GM18951 (cell line): ENCODE results near the gene IL17RB.

Experiments
- POLR2A ChIP-seq: IDR thresholded peaks from 4 replicates; pipeline ENCODE4 v1.6.1; 2011; ENCODE audit warnings: mild to moderate bottlenecking; ENCODE audit not compliant: insufficient read length, insufficient read depth; ENCODE audit errors: extremely low read depth
- in situ Hi-C: fragments of 300-500 bp; cut with MboI; formaldehyde crosslinking; loops from one replicate; pipeline ENCODE4 v1.12.0; 2022; ENCODE audit warnings: low sequenced_read_pairs, mixed read lengths, inconsistent platforms; ENCODE audit not compliant: unreplicated experiment

IL17RB gene, protein sequence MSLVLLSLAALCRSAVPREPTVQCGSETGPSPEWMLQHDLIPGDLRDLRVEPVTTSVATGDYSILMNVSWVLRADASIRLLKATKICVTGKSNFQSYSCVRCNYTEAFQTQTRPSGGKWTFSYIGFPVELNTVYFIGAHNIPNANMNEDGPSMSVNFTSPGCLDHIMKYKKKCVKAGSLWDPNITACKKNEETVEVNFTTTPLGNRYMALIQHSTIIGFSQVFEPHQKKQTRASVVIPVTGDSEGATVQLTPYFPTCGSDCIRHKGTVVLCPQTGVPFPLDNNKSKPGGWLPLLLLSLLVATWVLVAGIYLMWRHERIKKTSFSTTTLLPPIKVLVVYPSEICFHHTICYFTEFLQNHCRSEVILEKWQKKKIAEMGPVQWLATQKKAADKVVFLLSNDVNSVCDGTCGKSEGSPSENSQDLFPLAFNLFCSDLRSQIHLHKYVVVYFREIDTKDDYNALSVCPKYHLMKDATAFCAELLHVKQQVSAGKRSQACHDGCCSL

DNA sequence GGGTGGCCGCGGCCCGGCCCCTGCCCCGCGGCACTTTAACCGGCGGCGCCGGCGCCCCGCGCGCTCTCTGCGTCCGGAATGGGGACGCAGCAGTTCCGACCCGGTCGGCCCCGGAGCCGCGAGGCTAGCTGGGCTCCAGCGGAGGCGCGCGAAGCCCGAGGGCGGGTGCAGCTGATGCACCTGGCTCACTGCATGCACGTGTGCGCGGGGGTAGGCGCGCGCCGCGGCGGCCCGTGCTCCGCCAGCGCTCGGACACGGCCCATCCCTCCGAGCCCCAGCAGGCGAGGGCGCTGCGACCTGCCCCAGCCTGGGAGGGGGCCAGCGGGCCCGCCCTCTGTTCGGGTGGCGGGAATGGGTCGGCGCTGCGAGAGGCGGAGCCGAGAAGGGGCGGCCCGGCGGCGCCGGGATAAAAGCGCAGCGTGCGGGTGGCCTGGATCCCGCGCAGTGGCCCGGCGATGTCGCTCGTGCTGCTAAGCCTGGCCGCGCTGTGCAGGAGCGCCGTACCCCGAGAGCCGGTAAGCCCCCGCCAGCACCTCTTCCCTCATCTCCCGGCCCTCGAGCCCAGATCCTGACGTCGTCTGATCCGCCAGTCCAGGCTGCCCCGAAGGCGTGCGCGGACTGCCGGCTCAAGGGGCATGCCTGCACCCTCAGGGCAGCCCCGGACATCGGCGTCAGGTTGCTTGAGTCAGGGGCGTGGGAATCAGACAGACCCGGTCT lies at the start of gene IL17RB, which contains the start of gene CHDH:
Gene IL17RB (plus strand): TSS at position 435 of the 717 bp plus-strand sequence. CDS start 21 bp downstream, at position 456.
Gene CHDH (minus strand): TSS at position 286 of the 717 bp plus-strand sequence. CDS start 22,411 bp downstream, outside the sequence.
- in situ Hi-C loops, result no loop called here

DNA sequence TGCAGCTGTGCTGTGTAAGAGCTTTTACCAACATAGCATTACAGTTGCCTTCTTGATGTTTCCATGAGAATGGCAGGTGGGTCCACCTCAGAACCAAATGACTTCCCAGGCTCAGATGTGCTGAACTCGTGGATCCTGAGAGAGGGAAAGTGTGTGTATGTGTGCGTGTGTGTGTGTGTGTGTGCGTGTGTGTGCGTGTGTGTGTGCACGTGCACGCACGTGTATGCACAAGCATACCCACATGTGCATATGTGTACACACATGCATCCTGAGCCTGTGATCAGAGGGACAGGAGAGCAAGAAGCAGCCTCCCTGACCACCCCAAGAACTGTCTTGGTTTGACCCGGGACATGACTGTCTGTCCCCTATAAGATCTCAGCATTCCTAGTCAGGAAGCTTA lies 48.2 kb upstream of the IL17RB start:
- in situ Hi-C loops, result no loop called here
- no peak for TF ChIP-seq POLR2A

More for the DNA sequence above, at the start of gene IL17RB, which contains the start of gene CHDH:
- TF ChIP-seq POLR2A, result peak; percentile 86

DNA sequence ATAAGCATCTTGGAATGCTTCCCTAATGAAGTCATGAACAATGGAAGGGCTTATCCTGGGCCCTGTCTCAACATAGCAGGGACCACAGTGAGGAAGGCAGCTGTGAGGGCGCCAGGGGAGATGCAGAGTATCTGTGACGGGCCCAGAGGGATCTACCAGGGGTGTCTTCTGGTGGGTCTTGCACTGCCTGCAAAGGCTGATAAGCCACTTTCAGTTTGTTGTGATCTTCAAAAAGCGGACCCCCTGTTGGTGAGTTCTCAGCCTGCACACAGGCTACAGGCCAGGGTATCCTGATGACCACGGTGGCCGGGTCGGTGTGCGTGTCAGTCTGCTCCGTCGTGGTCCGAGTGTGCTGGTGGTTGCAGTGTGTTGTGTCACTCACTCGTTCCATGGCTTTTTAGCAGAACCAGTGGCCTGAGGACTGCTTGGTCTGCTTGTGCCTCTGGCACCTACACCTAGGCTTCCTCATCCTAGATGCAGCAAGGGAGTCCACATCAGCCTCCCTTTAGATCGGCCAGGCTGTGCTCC lies 47.0 kb upstream of the IL17RB start:
- no peak for TF ChIP-seq POLR2A
- in situ Hi-C loops, result no loop called here

DNA sequence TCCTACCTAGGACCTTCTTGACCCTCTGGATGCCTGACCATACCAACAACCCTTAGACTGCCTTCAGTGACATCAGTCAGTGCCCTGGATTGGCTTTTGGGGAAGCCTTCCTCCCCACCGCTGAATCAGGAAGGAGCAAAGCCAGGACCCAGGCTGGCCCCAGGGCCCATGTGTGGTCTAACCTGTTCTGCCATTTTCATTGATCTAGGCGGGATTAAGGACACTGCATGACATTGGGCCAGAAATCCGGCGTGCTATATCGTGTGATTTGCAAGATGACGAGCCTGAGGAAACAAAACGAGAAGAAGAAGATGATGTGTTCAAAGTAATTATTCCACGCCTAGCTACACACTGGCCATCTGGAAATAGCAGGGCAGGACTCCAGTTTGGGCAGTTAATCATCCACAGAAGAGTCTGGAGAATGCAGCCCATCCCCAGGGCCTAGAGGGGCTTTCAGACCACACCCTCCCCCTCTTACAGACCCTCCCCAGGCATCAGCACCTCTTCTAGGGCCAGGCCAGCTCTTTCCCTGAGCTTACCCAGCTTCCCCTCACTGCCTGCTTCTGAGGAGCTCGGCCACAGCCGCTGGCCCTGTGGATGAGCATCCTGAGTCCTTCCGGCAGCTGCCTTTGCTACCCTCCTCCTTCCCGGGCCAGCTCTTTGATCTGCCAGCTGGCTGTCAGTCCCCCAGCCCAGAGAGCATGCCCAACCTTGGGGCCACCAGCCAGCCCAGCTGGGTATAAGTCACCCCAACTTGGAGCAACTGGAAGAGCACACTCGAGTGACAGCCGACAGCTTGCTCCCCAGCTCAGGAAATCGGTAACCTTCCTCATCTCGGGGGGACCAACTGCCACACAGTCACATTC lies 46.1 kb upstream of the IL17RB start:
- in situ Hi-C loops, result no loop called here
- TF ChIP-seq POLR2A, result no peak

DNA sequence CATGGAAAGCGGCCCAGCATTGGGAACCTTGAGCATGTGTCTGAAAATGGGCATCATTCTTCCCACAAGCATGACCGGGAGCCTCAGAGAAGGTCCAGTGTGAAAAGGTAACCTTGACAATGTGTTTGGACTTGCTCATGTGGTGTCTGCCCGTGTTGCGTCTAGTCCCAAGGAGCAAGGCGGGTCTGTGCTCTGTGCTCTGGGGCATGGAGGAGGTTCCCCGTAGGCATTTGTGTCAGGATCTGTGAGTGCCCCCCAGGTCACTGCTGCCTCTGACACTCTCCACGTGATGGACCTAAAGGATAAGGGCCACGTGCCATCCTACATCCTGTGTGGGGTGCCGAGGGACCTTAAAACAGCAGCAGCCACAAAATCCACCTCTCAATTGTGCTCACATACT lies 45.0 kb upstream of the IL17RB start:
- in situ Hi-C loops, result no loop called here
- no peak for TF ChIP-seq POLR2A

DNA sequence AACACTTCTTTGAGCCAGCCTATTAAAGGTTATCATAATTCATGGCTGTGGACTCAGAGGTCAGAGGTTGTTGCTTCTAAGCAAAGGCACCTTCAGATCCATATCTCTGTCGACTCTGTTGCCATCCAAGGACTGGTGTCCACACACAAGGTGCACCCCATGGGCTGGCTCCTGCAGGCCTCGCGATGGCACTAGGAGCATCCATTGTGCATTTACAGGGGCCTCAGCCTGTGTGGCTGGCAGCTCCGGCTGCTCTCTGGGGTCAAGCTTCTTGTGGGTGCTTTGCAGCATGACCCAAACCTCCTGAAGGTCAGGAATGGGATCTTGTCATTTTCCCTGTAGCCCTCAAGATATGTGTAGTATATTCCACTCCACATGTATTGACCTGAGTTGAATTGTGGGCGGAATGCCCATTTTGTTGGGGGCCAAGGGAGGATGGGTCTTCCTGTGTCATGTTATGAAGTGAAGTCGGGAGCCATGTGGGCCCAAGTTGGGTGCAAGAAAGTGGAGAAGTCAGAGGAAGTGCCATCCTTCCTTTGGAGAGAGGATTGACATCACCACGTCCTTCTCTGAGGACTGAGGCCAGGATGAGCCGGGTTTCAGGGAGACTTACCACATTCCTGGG lies 44.0 kb upstream of the IL17RB start:
- in situ Hi-C loops, result no loop called here

DNA sequence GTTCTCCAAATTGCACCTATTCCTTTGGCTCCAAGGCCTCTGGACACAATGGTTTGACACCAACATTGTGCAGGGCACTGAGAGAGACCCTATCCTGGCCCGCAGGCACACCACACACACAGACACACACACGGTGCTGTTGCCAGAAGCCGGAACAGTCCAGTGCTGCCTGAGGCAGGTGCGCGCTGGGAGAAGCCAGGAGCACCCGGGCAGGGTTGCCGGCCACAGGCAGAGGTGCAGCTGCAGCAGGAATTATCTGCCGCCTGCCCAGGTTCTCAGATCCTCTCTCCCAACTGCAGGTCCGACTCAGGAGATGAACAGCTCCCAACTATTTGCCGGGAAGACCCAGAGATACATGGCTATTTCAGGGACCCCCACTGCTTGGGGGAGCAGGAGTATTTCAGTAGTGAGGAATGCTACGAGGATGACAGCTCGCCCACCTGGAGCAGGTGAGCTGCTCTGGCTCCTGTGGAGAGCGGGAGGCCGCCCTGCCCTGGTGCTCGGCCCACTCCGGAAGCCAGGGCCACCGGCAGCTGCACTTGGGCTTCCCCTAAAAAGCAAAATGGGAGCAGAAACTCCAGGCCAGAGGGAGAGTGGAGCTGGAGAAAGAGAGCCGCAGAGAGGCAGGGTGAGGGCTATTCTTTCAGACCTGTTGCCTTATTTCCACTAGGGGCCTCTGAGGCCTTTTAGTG lies 43.1 kb upstream of the IL17RB start:
- TF ChIP-seq POLR2A, result no peak
- in situ Hi-C loops, result no loop called here

More for the DNA sequence above, 44.0 kb upstream of the IL17RB start:
- TF ChIP-seq POLR2A, result no peak

DNA sequence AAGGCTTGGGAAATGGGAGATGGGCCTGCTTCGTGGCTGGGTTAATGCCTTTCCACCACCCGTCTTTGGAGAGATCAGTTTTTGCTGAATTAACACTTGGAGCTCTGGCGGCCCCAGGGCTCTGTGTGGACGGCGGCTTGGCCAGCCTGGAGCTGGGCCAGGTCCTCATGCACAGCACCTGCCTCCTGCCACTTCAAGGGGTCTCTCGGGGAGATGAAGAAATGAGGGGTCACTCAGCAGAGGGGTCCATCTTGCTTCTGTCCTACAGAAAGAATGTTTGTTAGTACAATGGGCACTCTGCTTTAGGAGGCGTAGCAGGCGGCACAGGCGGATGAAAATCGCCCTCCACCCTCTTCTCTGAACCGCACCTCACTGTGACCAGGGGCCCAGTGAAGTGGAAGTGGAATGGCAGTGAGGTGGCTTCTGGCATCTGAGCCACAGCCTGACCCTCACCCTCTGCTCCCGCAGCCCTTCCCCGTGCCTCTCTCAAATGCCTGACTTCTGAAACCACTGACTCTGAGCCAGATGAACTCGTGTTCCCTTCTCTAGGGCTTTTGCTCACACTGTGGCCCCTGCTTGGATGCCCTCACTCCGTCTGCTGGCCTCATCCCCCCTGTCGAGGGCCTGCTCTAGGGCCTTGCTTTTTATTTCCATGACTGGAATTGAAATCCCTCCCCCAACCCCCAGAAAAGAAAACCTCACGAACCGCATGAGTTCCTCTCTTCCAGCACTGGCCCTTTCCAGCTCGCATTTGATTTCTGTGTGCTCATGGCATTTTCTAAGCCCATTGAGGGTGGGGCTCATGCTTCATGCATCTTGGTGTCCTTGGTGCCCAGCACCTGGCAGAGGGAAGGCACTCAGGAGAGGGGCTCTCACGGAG lies 42.3 kb upstream of the IL17RB start:
- no peak for TF ChIP-seq POLR2A
- in situ Hi-C loops, result no loop called here

DNA sequence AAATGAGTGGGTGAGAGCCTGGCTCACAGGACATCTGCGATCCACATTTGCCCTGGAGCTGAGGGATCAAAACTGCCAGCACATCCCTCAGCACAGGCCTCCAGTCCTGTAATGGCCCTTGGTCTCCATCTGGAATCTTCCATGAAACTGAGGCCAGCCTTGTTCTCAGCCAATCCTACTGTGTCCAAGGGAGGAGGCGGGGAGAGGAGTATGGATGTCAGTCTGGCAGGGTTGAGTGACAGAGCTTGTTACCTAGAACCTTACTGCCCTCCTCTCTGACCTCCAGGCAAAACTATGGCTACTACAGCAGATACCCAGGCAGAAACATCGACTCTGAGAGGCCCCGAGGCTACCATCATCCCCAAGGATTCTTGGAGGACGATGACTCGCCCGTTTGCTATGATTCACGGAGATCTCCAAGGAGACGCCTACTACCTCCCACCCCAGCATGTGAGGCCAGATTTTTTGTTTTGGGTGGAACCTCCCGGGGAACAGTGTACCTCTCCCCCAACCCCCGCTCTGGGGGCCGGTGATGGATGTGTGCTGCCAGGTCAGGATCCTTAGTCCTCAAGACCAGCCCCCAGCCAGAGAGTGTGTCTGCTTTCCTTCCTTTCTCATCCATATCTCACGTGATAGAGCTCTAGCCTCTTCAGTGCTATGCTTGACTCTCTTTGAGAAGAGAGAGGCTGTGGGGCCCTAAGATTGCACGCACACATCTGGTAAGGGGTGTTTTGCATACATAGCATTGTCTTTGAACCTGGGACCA lies 41.5 kb upstream of the IL17RB start:
- in situ Hi-C loops, result no loop called here
- TF ChIP-seq POLR2A, result no peak

DNA sequence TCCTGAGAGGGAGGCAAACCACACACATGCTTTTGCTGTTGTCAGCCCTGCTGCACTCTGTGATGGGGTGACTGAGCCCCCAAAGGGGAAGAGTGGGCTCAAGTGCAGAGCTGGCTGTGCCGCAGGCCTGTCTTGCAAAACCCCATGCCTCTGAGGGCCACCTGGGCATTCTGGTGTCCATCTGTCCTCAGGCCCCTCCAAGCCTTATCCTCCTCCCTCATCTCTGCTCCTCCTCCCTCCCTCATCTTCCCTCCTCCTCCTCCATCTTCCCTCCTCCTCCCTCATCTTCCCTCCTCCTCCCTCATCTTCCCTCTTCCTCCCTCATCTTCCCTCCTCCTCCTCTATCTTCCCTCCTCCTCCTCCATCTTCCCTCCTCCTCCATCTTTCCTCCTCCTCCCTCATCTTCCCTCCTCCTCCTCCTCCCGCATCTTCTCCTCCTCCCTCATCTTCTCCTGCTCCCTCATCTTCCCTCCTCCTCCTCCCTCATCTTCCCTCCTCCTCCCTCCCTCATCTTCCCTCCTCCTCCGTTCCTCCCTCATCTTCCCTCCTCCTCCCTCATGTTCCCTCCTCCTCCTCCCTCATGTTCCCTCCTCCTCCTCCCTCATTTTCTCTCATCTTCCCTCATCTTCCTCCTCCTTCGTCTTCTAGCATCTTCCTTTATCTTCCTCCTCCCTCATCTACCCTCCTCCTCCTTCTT lies 40.8 kb upstream of the IL17RB start:
- in situ Hi-C loops, result no loop called here
- no peak for TF ChIP-seq POLR2A
